ENCODE measurements around the gene VMP1. TPM values are rescaled to one million over a fixed set of nuclear protein-coding genes. Genes with fewer than 3 reads are reported as not detected.

Gene VMP1
- total RNA-seq, 2 experiments from 2014 or later: 398 to 408 TPM

Other genes with a start within 250 kb of the VMP1 start
- 10 to 100 TPM; 20.0 to 24.4 TPM for gene DHX40, start 142.0 kb upstream of the VMP1 start, total RNA-seq
- 100 to 1,000 TPM; 156 to 163 TPM for gene CLTC, start 87.8 kb upstream of the VMP1 start, total RNA-seq
- 10 to 100 TPM; 22.8 to 23.3 TPM for gene PTRH2, start 224 bp upstream of the VMP1 start, total RNA-seq
- gene TUBD1, start 185.3 kb downstream of the VMP1 start, total RNA-seq: 10 to 100 TPM; 11.4 to 11.7 TPM
- 10 to 100 TPM; 44.3 to 50.1 TPM for gene RPS6KB1, start 185.5 kb downstream of the VMP1 start, total RNA-seq